Stimulated activated CD8-positive, alpha-beta memory T cell treated with anti-CD3 and anti-CD28 coated beads, Interleukin-12 subunit alpha, Interleukin-12 subunit beta, amount 100 ng/mL, for 24 hours (primary cell): ENCODE data around the gene TESK1.

Experiments
- DNase-seq: peaks from one replicate; pipeline ENCODE4 v3.0.0-alpha.2; 2020; ENCODE audit errors: extremely low read depth

Gene TESK1

GRCh38 chr9:35646533-35647265 lies 41.6 kb downstream of the TESK1 start:
- DNase-seq: peak; percentile 73

- no peak for DNase-seq
Measured at GRCh38 chr9:35649431-35650340, 44.6 kb downstream of the TESK1 start.

GRCh38 chr9:35650341-35651158 lies 45.5 kb downstream of the TESK1 start, which contains the start of gene SIT1:
TSS of gene SIT1 (minus strand) at chr9:35650931. CDS start at chr9:35650853, 78 bp downstream.
- DNase-seq: no peak

- no peak for DNase-seq
Measured at GRCh38 chr9:35651956-35652828, 47.1 kb downstream of the TESK1 start.

GRCh38 chr9:35652829-35653209 lies 47.8 kb downstream of the TESK1 start:
- no peak for DNase-seq

GRCh38 chr9:35653611-35654010 lies 48.5 kb downstream of the TESK1 start:
- no peak for DNase-seq

GRCh38 chr9:35656348-35656747 lies 51.3 kb downstream of the TESK1 start:
- no peak for DNase-seq

GRCh38 chr9:35656831-35657545 lies 51.9 kb downstream of the TESK1 start:
- no peak for DNase-seq

GRCh38 chr9:35657546-35658136 lies 52.6 kb downstream of the TESK1 start, which contains the start of gene RMRP:
TSS of gene RMRP (minus strand) at chr9:35658019.
- DNase-seq: peak; percentile 89

- DNase-seq: peak; percentile 58
Measured at GRCh38 chr9:35658137-35658967, 53.3 kb downstream of the TESK1 start, which contains the start of gene CCDC107. TSS of gene CCDC107 (plus strand) at chr9:35658292. CDS start at chr9:35658380, 88 bp downstream.

GRCh38 chr9:35658968-35659220 lies 53.8 kb downstream of the TESK1 start:
- no peak for DNase-seq

GRCh38 chr9:35659340-35659739 lies 54.3 kb downstream of the TESK1 start:
- DNase-seq: no peak
